ENCODE results near the gene STK4. TPM values are rescaled to one million over a fixed set of nuclear protein-coding genes. Genes with fewer than 3 reads are reported as not detected.

STK4 gene
- total and polyA plus RNA-seq, 8 donors, result 25.0 to 63.7 (median 28.2) TPM

- ATAC-seq (peak; percentile 72), DNase-seq (peak in 3 of 4 donors; percentile 43 to 85 (median 55))
- Histone ChIP-seq H3K9me3 (no peaks in the 10 kb centered on the region), H3K27me3 (peaks cover 22 to 64% of the 10 kb centered on the region in 2 donors), H3K4me3 (peak overlapping the region in 1 of 2 donors; percentile 23), H3K36me3 (no peaks in the 10 kb centered on the region), H3K27ac (no peak overlapping the region), H3K4me1 (peaks cover 8 to 22% of the 10 kb centered on the region in 2 donors)
- intact Hi-C loops (cut with DNase I), result loop anchor here in 1 of 2 donors (10.0 kb wide), 1 partner anchor 53 kb away; no protein-coding TSS in a partner anchor
- peak; percentile 23 to 35 for TF ChIP-seq CTCF (IDR thresholded peaks at IDR 0.05)
These were observed 131.3 kb downstream of the STK4 start for GRCh38 chr20:45097485-45098102.

DNA sequence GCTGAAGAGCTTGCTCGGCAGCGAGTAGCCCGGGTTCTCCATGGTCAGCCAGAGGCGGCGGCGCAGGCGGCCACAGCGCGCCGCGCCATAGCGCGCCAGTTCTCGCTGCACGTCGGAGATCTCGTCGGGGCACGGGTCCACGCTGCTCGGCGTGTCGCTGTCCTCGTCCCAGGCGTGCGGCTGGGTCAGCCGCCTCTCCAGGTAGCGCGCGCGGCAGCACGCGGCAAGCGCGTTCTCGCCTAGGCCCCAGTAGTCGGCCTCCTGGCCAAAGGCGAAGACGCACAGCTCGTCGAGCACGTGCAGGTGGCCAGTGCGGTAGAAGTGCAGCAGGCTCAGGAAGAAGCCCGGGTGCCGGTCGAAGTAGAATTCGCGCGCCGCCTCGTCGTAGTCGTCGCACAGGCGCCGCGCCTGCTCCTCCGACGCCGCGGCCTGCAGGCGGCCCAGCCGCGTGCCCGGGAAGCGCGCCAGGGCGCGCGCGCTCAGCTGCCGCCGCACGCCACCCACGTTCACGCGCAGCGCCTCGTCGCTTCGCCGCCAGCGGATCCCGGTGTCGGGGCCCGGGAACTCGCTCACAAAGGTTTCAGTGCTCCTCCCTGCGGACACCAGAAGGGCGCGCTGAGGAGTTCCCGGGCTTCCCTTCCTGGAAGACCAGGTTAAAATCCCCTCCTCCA is 131.9 kb downstream of the STK4 start:
- ATAC-seq (no peak), DNase-seq (peak in 2 of 4 donors; percentile 33 to 74)
- H3K4me3 ChIP-seq, result peak overlapping the region in 1 of 2 donors; percentile 23
- H3K27ac ChIP-seq, result no peak overlapping the region
- H3K27me3 ChIP-seq, result peaks cover 22 to 64% of the 10 kb centered on the region in 2 donors
- H3K4me1 ChIP-seq, result peaks cover 8 to 22% of the 10 kb centered on the region in 2 donors
- H3K9me3 ChIP-seq, result no peaks in the 10 kb centered on the region
- no peaks in the 10 kb centered on the region for H3K36me3 ChIP-seq
- intact Hi-C loops (cut with DNase I), result loop anchor here in 1 of 2 donors (10.0 kb wide), 1 partner anchor 53 kb away; no protein-coding TSS in a partner anchor
- TF ChIP-seq CTCF (IDR thresholded peaks at IDR 0.05), result no peak

- intact Hi-C loops (cut with DNase I), result no loop called here
- Histone ChIP-seq H3K27me3 (peaks cover 22 to 64% of the 10 kb centered on the region in 2 donors), H3K4me3 (no peak within 1 kb of the TSS), H3K4me1 (peaks cover 8 to 22% of the 10 kb centered on the region in 2 donors), H3K36me3 (no peaks in the 10 kb centered on the region), H3K9me3 (no peaks in the 10 kb centered on the region), H3K27ac (no peak within 1 kb of the TSS)
- no peak for TF ChIP-seq CTCF (IDR thresholded peaks at IDR 0.05)
- DNase-seq (peak in 2 of 4 donors; percentile 13 to 81), ATAC-seq (peak; percentile 16)
These were observed 134.4 kb downstream of the STK4 start, which contains the start of gene KCNS1 for GRCh38 chr20:45100563-45101245. TSS of gene KCNS1 (minus strand) at chr20:45101127. CDS start at chr20:45099236, 1,891 bp downstream.

DNA sequence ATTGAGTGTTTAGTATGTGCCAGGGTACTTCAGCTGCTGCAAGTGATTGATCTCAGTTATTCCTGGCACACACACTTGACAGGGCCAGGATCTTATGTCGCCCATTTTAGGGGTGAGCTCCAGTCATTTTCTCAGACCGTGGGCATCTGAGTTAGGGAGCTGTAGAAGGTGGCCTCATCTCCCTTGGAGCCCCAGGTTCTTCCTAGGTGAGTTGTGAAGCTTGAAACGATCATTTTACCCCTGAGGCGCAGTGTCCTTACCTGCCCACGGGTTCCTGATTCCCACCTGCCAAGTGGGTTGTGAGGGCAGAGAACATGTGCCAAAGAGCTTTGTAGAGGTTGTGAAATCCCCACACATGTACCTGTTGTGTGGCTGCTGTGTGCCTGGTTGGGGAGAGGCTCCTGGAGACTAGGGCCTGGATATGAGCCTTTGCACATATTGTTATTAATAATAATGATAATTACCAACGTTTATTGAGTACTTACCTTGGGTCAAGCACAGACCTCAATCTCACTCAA is 135.1 kb downstream of the STK4 start:
- Histone ChIP-seq H3K9me3 (no peaks in the 10 kb centered on the region), H3K27ac (no peak overlapping the region), H3K27me3 (peaks cover 22 to 59% of the 10 kb centered on the region in 2 donors), H3K4me3 (no peak overlapping the region), H3K4me1 (peaks cover 8 to 22% of the 10 kb centered on the region in 2 donors), H3K36me3 (no peaks in the 10 kb centered on the region)
- peak; percentile 14 for ATAC-seq
- DNase-seq, result no peak
- intact Hi-C loops (cut with DNase I), result no loop called here
- TF ChIP-seq CTCF (IDR thresholded peaks at IDR 0.05), result no peak

Data from left lung (tissue), 10 donors.